ENCODE data around the gene ASMTL.
"Not testable (repeated sequence)": the region's sequence is repeated elsewhere in the genome, so short reads cannot be mapped to it uniquely, and the experiment has no call there.

Gene ASMTL

DNA sequence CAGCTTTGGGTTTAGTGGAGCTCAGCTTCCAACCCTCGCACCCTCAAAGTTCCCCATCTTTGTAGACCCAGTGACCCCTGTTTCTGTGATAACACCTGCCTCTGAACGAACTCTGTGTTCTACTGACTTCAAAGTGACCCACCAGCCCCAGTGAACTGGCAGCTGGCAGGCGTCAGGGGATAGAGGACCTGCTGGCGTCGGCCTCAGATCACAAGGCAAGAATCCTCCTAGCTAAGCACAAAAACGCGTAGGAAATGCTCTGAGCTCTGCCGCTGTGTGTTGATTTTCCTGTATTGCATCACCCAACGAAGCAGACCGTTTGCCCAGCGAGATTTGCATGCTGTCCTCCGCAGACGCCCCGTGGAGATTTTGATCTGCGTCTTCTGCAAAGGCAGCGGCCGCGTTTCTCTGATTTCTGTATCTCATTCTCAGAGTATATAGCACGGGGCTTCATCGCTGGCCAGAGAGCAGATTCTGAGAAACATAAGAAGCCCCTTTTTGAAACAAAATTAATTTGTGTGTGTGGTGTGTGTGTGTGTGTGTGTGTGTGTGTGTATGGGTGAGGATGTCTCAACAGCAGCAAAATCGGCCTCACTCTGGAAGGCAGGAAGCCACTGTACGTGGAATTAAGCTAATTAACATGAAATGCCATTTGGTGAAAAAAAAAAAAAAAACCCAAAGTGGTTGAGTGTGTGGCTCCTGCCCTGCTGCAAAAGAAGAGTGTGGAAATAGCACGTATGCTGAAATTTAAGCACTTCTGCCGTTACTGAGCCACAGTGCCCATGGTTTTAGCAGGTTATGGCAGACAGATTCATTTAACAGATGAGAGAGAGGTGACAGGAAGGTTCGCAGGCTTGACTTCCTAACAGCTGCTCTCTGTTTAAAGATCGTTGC lies 29.2 kb upstream of the ASMTL start:
- DNase-seq = no peak

GRCh38 chrX:1480082-1480785 lies 27.5 kb upstream of the ASMTL start:
- no peak for DNase-seq

DNA sequence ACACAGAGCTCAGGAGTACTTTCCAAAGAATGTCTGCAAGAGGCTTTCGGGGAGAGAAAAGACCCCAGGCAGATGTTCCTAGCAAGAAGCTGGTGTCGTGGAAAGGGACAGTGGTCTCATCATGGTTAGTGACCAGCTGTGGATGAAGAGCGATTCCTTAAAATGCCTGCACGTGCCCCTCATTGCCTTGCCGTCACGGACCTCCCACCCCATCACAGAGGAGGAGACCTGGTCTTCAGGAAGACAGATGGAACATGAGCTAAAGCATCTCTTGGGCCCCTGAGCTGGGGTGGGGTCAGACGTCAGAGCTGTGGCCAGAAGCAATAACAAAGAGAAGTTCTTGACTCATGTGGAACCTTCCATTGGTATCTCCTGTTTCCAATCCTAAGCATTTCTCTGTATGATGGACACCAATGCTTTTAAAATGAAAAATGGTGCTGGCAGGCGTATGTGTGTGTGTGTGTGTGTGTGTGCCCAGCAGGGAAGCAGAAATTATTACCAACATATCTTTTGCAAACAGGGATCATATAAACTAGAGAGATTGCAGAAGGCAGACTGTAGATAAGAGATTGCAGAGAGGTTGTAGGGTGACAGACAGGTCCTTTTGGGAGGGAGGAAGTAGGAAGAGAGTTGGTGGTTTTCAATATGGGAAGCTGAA lies 25.2 kb upstream of the ASMTL start:
- DNase-seq = no peak

DNA sequence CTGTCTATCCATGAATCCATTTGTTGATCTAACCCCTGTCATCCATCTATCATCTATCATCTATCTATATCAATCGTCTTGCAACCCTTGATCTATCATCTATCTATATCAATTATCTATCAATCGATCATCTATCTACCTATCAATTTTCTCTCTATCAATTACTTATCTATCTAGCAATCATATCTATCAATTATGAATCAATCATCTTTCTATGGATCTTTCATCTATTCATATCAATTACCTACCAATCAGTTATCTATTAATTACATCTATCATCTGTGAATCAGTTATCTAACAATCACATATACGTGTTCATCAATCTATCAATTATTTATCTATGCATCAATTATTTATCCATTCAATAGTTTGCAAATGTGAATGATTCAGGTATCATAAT lies 24.5 kb upstream of the ASMTL start:
- no peak for DNase-seq

DNA sequence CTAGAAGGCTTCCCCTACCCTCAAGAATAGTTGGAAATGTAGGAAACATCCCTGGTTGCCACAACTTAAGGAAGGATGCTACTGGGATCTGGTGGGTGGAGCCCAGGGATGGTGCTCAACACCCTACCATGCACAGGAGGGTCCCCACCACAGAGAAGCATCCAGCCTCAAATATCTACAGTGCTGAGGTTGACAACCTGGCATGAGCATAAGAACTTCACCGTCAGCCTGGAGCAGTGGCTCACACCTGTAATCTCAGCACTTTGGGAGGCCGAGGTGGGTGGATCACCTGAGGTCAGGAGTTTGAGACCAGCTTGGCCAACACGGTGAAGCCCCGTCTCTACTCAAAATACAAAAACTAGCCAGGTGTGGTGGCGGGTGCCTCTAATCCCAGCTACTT lies 24.0 kb upstream of the ASMTL start:
- no peak for DNase-seq

DNA sequence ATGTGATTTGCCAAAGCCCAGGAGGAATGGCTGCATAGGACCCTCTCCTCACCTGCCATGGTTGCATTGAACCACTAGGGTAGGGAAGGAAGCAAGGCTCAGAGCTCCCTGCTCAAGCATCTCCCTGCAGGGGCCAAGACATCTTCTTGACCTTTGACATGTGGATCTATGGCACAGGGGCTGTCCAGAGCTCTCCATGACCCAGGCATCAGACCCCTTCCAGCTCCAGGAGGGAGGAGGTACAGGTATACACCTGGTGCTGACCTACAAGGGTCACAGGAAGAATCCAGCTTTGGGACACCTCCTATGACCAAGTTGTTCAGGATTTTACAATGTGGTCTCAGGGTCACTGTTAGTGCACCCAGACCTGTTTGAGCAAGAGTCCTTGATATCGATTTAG lies 23.2 kb upstream of the ASMTL start:
- DNase-seq = no peak

- no peak for DNase-seq
Measured at GRCh38 chrX:1475481-1475880, 22.8 kb upstream of the ASMTL start.

DNA sequence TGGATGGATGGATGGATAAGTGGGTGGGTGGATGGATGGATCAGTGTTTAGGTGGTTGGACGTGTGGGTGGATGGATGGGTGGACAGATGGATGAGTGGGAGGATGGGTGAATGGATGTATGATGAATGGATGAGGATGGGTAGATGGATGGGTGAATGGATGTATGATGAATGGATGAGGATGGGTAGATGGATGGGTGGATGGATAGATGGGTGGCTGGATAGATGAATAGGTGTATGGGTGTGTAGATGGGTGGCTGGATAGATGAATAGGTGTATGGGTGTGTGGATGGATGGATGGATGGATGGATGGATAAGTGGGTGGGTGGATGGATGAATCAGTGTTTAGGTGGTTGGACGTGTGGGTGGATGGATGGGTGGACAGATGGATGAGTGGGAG lies 21.9 kb upstream of the ASMTL start:
- not testable (repeated sequence) for DNase-seq

GRCh38 chrX:1472975-1473374 lies 20.3 kb upstream of the ASMTL start:
- no peak for DNase-seq

GRCh38 chrX:1468250-1468772 lies 15.6 kb upstream of the ASMTL start:
- no peak for DNase-seq

DNA sequence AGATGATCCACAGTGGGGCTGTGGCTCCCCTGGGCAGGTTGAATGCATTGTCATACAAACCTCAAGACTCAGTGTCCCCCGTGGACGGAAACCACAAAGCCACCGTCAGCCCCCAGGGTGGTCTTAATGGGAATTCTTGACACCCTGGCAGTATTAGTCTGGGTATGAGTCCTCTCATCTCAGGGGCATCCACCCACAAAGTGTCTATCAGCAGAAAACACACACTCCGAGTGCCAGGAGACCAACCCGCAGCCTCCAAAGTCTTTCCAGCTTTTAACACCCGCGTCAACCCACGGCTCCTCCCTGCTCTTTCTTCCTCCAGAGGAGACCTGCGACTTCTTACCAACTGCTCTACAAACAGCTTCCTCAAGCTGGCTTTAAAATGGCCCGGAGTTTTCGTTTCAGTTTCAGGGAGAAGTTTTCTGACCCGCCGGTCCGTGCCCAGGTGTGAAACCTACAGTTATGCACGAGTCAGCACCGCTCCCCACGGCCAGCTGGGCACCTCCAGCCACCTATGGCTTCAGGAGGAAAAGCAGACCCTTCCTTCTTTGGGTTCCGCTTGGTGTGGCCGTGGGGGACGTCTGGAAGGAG lies 14.4 kb upstream of the ASMTL start:
- DNase-seq = no peak

GRCh38 chrX:1466232-1466661 lies 13.5 kb upstream of the ASMTL start:
- no peak for DNase-seq

- no peak for DNase-seq
Measured at GRCh38 chrX:1465286-1466231, 12.8 kb upstream of the ASMTL start.

- DNase-seq = no peak
Measured at GRCh38 chrX:1464971-1465285, 12.2 kb upstream of the ASMTL start.

DNA sequence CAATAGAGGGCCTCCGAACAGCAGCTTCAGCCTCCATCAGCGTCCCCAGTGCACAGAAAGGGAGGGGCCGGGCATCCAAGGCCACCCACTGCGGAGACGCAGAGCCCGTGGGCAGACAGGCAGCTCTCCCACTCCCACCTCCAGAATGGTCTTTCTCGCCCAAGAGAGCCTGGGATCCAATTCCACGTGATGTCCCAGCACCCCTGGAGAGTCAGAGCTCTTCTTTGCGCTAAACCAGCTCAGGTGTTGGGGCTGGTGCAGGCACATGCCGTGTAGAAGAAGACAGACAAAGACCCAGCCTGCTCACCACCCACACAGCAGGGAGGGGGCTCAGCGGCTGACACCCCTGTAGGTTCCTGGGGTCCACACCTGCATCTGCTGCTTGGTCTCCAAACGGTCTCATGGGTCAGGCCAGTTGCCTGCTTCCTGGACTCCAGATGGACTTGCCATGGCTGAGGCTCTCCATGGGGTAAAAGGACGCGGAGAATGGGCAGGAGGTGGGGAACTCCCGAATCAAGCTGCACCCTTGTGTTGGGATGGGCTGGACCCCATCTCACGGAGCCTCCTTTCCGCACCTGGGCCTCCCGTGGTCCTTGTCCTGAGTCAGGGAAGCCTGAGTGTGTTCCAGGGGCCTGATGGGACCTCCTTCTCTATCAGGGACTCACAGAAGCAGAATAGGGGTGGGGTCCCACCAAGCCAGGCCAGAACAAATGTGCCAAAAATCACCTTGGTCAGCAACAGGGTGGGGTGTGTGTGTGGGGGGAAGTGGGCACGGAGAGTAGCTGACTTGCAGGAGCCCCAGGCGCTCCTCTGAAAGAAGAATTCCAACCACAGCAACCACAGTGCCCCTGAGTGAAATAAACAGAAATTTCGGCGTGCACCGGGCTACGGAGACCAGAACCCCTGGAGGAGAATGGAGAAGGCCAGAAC lies 11.6 kb upstream of the ASMTL start:
- DNase-seq = no peak

- DNase-seq = no peak
Measured at GRCh38 chrX:1463581-1463980, 10.9 kb upstream of the ASMTL start.

DNA sequence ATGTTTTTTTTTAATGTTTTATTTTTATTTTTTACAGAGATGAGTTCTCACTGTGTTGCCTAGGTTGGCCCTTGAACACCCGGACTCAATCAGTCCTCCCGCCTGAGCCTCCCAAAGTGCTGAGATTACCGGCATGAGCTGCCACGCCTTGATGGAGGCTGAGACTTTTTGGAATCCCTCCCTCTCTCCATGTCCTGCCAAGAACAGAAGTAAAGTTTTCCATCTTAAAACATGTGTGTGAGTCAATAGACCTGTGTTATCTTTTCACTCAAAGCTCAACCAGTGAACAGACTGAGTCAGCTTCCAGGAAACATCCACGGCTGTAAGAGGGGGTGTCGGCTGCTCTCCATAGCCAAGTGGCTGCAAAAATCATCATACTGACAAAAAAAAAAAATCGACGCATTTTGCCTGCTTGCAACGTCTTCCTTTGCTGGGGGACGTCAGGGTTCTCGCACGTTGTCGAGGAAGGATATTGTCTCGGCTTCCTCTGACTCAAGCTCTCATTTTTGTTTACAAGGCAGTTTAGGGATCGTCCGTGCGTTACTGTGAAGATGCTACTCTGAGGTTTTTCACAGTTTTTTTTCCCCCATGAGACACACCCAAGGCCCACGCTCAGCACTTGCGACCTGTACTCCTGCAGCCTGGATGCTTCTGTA lies 10.0 kb upstream of the ASMTL start:
- DNase-seq = no peak

GRCh38 chrX:1462110-1462509 lies 9.4 kb upstream of the ASMTL start:
- DNase-seq = no peak

DNA sequence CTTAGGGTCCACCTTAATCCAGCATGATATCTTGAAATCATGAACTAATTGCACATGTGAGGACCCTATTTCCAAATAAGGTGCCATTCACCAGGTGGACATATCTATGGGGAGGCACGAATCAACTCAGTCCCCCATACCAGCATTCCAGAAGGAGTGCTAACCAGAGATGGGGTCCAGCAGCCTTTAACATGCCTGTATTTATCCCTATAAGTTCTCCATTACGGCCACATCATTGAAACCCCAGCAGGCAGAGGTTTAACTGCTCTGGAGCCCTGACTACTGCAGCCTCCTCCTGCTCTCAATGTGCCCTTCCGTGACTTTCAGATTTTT lies 3.2 kb upstream of the ASMTL start:
- DNase-seq = no peak

GRCh38 chrX:1453951-1454785 lies 1.5 kb upstream of the ASMTL start:
- DNase-seq = no peak

Measured in NCI-H1105 (cell line).